WTC11 (cell line): Measurements from ENCODE around the gene UMODL1.

Experiments
- NFE2L1 ChIP-seq: sonication (generic); formaldehyde crosslinking; IDR thresholded peaks from 2 replicates; pipeline ENCODE4 v1.8.1; 2023; ENCODE audit warnings: missing genetic modification reagents
- SP1 ChIP-seq: sonication (generic); formaldehyde crosslinking; conservative IDR thresholded peaks from 2 replicates; pipeline ENCODE4 v1.8.1; 2022; ENCODE audit warnings: missing genetic modification reagents
- TF ChIP-seq, protein P1 (sequence below): sonication (generic); formaldehyde crosslinking; IDR thresholded peaks from 2 replicates; pipeline ENCODE4 v1.8.0; 2022; ENCODE audit warnings: mild to moderate bottlenecking, missing genetic modification reagents
- TF ChIP-seq, protein P2 (sequence below): sonication (generic); formaldehyde crosslinking; conservative IDR thresholded peaks from 2 replicates; pipeline ENCODE4 v1.8.1; 2022; ENCODE audit warnings: mild to moderate bottlenecking, missing genetic modification reagents
- TF ChIP-seq, protein P3 (sequence below): fragments of 200-600 bp; IDR thresholded peaks from 2 replicates; pipeline ENCODE4 v1.8.0; 2022; ENCODE audit warnings: antibody characterized with exemption

DNA sequence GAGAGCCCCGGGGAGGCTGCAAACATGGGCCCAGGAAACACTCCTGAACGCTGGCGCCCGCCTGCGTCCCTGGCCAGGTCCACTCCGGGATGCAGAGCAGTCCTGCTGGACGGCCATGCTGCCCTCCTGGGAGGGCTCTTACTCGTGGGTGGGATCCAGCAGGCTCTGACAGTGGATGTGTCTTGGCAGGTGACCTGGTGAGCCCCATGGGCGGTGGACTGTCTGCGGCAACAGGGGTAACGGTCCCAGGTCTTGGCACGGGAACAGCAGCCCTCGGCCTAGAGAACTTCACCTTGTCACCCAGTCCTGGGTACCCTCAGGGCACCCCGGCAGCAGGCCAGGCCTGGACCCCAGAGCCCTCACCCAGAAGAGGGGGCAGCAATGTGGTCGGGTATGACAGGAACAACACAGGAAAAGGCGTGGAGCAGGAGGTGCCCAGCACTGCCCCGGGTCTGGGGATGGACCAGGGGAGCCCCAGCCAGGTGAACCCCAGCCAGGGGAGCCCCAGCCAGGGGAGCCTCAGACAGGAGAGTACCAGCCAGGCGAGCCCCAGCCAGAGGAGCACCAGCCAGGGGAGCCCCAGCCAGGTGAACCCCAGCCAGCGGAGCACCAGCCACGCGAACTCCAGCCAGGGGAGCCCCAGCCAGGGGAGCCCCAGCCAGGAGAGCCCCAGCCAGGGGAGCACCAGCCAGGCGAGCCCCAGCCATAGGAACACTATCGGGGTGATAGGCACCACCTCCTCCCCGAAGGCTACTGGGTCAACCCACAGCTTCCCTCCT, 39.8 kb downstream of the UMODL1 start:
- TF ChIP-seq, protein P1, sequence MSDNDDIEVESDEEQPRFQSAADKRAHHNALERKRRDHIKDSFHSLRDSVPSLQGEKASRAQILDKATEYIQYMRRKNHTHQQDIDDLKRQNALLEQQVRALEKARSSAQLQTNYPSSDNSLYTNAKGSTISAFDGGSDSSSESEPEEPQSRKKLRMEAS (CRISPR knock-in tag): no peak
- TF ChIP-seq, protein P2, sequence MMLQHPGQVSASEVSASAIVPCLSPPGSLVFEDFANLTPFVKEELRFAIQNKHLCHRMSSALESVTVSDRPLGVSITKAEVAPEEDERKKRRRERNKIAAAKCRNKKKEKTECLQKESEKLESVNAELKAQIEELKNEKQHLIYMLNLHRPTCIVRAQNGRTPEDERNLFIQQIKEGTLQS (CRISPR knock-in tag): no peak
- TF ChIP-seq NFE2L1 (no peak), SP1 (CRISPR knock-in tag) (no peak)
- TF ChIP-seq, protein P3, sequence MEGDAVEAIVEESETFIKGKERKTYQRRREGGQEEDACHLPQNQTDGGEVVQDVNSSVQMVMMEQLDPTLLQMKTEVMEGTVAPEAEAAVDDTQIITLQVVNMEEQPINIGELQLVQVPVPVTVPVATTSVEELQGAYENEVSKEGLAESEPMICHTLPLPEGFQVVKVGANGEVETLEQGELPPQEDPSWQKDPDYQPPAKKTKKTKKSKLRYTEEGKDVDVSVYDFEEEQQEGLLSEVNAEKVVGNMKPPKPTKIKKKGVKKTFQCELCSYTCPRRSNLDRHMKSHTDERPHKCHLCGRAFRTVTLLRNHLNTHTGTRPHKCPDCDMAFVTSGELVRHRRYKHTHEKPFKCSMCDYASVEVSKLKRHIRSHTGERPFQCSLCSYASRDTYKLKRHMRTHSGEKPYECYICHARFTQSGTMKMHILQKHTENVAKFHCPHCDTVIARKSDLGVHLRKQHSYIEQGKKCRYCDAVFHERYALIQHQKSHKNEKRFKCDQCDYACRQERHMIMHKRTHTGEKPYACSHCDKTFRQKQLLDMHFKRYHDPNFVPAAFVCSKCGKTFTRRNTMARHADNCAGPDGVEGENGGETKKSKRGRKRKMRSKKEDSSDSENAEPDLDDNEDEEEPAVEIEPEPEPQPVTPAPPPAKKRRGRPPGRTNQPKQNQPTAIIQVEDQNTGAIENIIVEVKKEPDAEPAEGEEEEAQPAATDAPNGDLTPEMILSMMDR: no peak
